Neural progenitor cell (in vitro differentiated cells): ENCODE data around the gene COMTD1. TPM values are rescaled to one million over a fixed set of nuclear protein-coding genes. Genes with fewer than 3 reads are reported as not detected.
A peak's percentile ranks its signal among the peaks of the same experiment; 100 is the strongest.

Experiments
- DNase-seq: peaks from one replicate; pipeline ENCODE4 v3.0.0-alpha.2; 2016; ENCODE audit warnings: low spot score
- H2AFZ ChIP-seq: fragments of 200-600 bp; sonication (generic); replicated peaks from 2 replicates; pipeline ENCODE4 v1.6.1; 2016; ENCODE audit warnings: antibody characterized with exemption
- H3F3A ChIP-seq: fragments of 200-600 bp; sonication (generic); 2 replicates; pipeline ENCODE4 v1.6.1; 2016; ENCODE audit warnings: antibody characterized with exemption, low read depth
- H3K27ac ChIP-seq: fragments of 200-600 bp; sonication (generic); 2 replicates; pipeline ENCODE4 v1.5.1; 2016; ENCODE audit warnings: mild to moderate bottlenecking
- H3K27me3 ChIP-seq: fragments of 200-600 bp; sonication (generic); 2 replicates; pipeline ENCODE4 v1.6.1; 2016; ENCODE audit warnings: mild to moderate bottlenecking, moderate library complexity
- H3K36me3 ChIP-seq: fragments of 200-600 bp; sonication (generic); 2 replicates; pipeline ENCODE4 v1.5.1; 2016
- H3K4me1 ChIP-seq: fragments of 200-600 bp; sonication (generic); 2 replicates; pipeline ENCODE4 v1.6.1; 2016; ENCODE audit warnings: mixed run types
- H3K4me2 ChIP-seq: fragments of 200-600 bp; sonication (generic); 2 replicates; pipeline ENCODE4 v1.6.1; 2016
- H3K4me3 ChIP-seq: fragments of 200-600 bp; sonication (generic); 2 replicates; pipeline ENCODE4 v1.5.1; 2016
- H3K79me2 ChIP-seq: fragments of 200-600 bp; sonication (generic); 2 replicates; pipeline ENCODE4 v1.6.1; 2016; ENCODE audit warnings: low read depth
- H3K9ac ChIP-seq: fragments of 200-600 bp; sonication (generic); 2 replicates; pipeline ENCODE4 v1.6.1; 2016
- H3K9me3 ChIP-seq: fragments of 200-600 bp; sonication (generic); 2 replicates; pipeline ENCODE4 v1.5.1; 2016; ENCODE audit warnings: low read depth
- H4K20me1 ChIP-seq: fragments of 200-600 bp; sonication (generic); 2 replicates; pipeline ENCODE4 v1.6.1; 2016; ENCODE audit warnings: low read depth
- H3K27ac Mint-ChIP-seq: 3 replicates; pipeline ENCODE4 v1.8.0; 2021; ENCODE audit warnings: mixed read lengths
- H3K27me3 Mint-ChIP-seq: 2 replicates; pipeline ENCODE4 v1.8.0; 2022; ENCODE audit warnings: low read depth, mild to moderate bottlenecking, inconsistent platforms, moderate library complexity, mixed read lengths; ENCODE audit not compliant: insufficient read depth
- H3K36me3 Mint-ChIP-seq: 3 replicates; pipeline ENCODE4 v1.8.0; 2021; ENCODE audit warnings: mixed read lengths
- H3K4me1 Mint-ChIP-seq: 3 replicates; pipeline ENCODE4 v1.8.0; 2021; ENCODE audit warnings: mixed read lengths
- H3K4me3 Mint-ChIP-seq: 3 replicates; pipeline ENCODE4 v1.8.0; 2021; ENCODE audit warnings: mild to moderate bottlenecking, moderate library complexity, mixed read lengths
- H3K9me3 Mint-ChIP-seq: 3 replicates; pipeline ENCODE4 v1.8.0; 2020; ENCODE audit warnings: mixed read lengths
- EZH2 ChIP-seq: fragments of 200-600 bp; sonication (generic); IDR thresholded peaks from 2 replicates; pipeline ENCODE4 v1.6.1; 2017; ENCODE audit warnings: antibody characterized with exemption, mild to moderate bottlenecking, moderate library complexity
- EZH2phosphoT487 ChIP-seq: fragments of 200-600 bp; sonication (generic); IDR thresholded peaks from 2 replicates; pipeline ENCODE4 v1.6.1; 2017; ENCODE audit warnings: antibody characterized with exemption
- total RNA-seq: library from RNA; depleted of rRNA; stranded (reverse); fragments of >200 nt; gene quantifications from 2 replicates; pipeline ENCODE4 v1.2.3, GENCODE V29; 2015; ENCODE audit warnings: low replicate concordance
- TF ChIP-seq, protein P1 (sequence below): fragments of 200-600 bp; sonication (generic); IDR thresholded peaks from 2 replicates; pipeline ENCODE4 v1.5.1; 2017; ENCODE audit warnings: antibody characterized with exemption, mild to moderate bottlenecking

COMTD1 gene
- total RNA-seq, 1 donor from 2014 or later, result 2.1 TPM

DNA sequence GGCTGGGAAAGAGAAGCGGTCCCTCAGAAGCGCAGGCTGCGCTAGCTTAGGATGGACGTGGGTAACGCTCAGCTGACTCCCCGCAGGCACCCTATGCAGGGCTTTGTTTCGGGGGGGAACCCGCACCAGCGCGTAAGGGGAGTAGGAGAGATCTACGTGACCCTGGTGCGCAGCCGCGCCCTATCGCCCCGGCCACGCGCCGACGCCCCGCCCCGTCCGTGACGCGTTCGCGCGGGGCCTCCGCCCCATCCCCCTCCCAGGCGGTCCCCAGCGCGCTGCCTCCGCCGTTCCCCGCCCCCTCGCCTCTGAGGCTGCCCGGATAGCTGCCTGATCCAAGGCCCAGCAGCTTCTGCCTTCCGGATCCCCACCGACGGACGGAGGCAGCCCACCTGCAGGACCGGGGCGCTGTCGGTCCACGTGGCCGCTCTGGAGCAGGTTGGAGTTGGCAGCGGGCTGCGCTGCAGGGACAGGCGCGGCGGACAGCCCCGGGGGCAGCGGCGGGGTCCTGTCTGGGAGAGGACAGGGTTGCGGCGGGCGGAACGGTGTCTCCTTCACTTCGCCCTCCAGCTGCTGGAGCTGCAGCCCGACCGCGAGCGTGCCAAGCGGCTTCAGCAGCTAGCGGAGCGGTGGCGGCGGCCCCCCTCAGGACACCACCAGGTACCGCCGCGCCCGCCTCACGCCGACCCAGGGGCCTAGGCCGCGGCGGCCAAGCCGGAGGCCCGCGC lies 25.3 kb downstream of the COMTD1 start, which contains the start of gene VDAC2:
Gene VDAC2, plus strand, starts transcription at position 515 of the 725 bp plus-strand sequence. CDS start 363 bp downstream, outside the sequence.
- TF ChIP-seq EZH2phosphoT487 (no peak), EZH2 (no peak)
- TF ChIP-seq, protein P1, sequence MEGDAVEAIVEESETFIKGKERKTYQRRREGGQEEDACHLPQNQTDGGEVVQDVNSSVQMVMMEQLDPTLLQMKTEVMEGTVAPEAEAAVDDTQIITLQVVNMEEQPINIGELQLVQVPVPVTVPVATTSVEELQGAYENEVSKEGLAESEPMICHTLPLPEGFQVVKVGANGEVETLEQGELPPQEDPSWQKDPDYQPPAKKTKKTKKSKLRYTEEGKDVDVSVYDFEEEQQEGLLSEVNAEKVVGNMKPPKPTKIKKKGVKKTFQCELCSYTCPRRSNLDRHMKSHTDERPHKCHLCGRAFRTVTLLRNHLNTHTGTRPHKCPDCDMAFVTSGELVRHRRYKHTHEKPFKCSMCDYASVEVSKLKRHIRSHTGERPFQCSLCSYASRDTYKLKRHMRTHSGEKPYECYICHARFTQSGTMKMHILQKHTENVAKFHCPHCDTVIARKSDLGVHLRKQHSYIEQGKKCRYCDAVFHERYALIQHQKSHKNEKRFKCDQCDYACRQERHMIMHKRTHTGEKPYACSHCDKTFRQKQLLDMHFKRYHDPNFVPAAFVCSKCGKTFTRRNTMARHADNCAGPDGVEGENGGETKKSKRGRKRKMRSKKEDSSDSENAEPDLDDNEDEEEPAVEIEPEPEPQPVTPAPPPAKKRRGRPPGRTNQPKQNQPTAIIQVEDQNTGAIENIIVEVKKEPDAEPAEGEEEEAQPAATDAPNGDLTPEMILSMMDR, result no peak
- peak within 1 kb of the TSS; percentile 84 for H3K9ac ChIP-seq
- H3K9me3 ChIP-seq, result no peaks in the 10 kb centered on the region
- H3K9me3 Mint-ChIP-seq, result no peaks in the 10 kb centered on the region
- peaks cover 25% of the 10 kb centered on the region for H4K20me1 ChIP-seq
- peak within 1 kb of the TSS; percentile 90 for H3K4me3 ChIP-seq
- peaks cover 49% of the 10 kb centered on the region for H3K79me2 ChIP-seq
- peak within 1 kb of the TSS; percentile 18 for H2AFZ ChIP-seq
- H3K4me1 ChIP-seq, result peaks cover 18% of the 10 kb centered on the region
- H3K27ac Mint-ChIP-seq, result peak within 1 kb of the TSS; percentile 97
- H3K27me3 Mint-ChIP-seq, result no peaks in the 10 kb centered on the region
- peaks cover 9% of the 10 kb centered on the region for H3F3A ChIP-seq
- H3K36me3 ChIP-seq, result peaks cover 12% of the 10 kb centered on the region
- peak within 1 kb of the TSS; percentile 93 for H3K4me2 ChIP-seq
- peaks cover 28% of the 10 kb centered on the region for H3K4me1 Mint-ChIP-seq
- peak within 1 kb of the TSS; percentile 97 for H3K27ac ChIP-seq
- peak; percentile 90 for DNase-seq
- no peaks in the 10 kb centered on the region for H3K27me3 ChIP-seq
- H3K4me3 Mint-ChIP-seq, result peak within 1 kb of the TSS; percentile 95
- peaks cover 20% of the 10 kb centered on the region for H3K36me3 Mint-ChIP-seq

DNA sequence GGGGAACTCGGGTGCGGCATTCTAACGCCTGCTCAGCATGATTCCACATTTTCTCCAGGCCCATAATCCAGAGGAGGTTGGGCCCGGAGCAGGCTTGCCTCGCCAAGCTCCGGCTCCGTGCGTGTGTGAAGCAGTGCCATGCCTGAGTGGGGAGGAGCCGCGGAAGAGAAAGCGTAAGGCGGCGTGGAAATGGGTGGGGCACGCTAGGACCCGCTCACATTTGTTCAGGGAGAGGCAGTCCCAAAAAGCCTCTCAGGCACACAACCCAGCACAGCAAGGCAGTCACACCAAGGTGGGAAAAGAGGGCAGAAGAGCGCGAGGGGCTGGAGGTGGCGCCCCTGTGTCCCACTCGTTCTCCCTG lies 25.9 kb downstream of the COMTD1 start:
- Histone ChIP-seq H3K4me2 (peak overlapping the region; percentile 93), H3F3A (peaks cover 9% of the 10 kb centered on the region), H3K27me3 (no peaks in the 10 kb centered on the region), H3K4me3 (peak overlapping the region; percentile 90), H3K36me3 (peaks cover 12% of the 10 kb centered on the region), H3K9me3 (no peaks in the 10 kb centered on the region), H2AFZ (peak overlapping the region; percentile 18), H3K79me2 (peaks cover 44% of the 10 kb centered on the region), H3K4me1 (peaks cover 18% of the 10 kb centered on the region), H3K9ac (no peak overlapping the region), H4K20me1 (peaks cover 23% of the 10 kb centered on the region), H3K27ac (no peak overlapping the region)
- H3K36me3 Mint-ChIP-seq, result peaks cover 19% of the 10 kb centered on the region
- peaks cover 28% of the 10 kb centered on the region for H3K4me1 Mint-ChIP-seq
- H3K4me3 Mint-ChIP-seq, result peak overlapping the region; percentile 95
- DNase-seq, result no peak
- TF ChIP-seq, protein P1, result no peak
- TF ChIP-seq EZH2phosphoT487 (no peak), EZH2 (no peak)
- H3K27ac Mint-ChIP-seq, result peak overlapping the region; percentile 97
- H3K27me3 Mint-ChIP-seq, result peaks cover 2% of the 10 kb centered on the region
- no peaks in the 10 kb centered on the region for H3K9me3 Mint-ChIP-seq

GRCh38 chr10:75209086-75209920 lies 26.5 kb downstream of the COMTD1 start:
- DNase-seq, result no peak
- H4K20me1 ChIP-seq, result peaks cover 19% of the 10 kb centered on the region
- peaks cover 9% of the 10 kb centered on the region for H3F3A ChIP-seq
- H3K27ac Mint-ChIP-seq, result peak overlapping the region; percentile 97
- H3K27me3 Mint-ChIP-seq, result peaks cover 2% of the 10 kb centered on the region
- TF ChIP-seq EZH2phosphoT487 (no peak), EZH2 (no peak)
- TF ChIP-seq, protein P1, result no peak
- H3K9me3 Mint-ChIP-seq, result no peaks in the 10 kb centered on the region
- H3K36me3 Mint-ChIP-seq, result peaks cover 15% of the 10 kb centered on the region
- no peak overlapping the region for H3K9ac ChIP-seq
- H3K4me1 Mint-ChIP-seq, result peaks cover 28% of the 10 kb centered on the region
- H3K4me3 ChIP-seq, result peak overlapping the region; percentile 90
- H2AFZ ChIP-seq, result no peak overlapping the region
- H3K4me2 ChIP-seq, result peak overlapping the region; percentile 93
- no peaks in the 10 kb centered on the region for H3K9me3 ChIP-seq
- H3K4me1 ChIP-seq, result peaks cover 18% of the 10 kb centered on the region
- H3K4me3 Mint-ChIP-seq, result peak overlapping the region; percentile 95
- H3K36me3 ChIP-seq, result peaks cover 12% of the 10 kb centered on the region
- no peaks in the 10 kb centered on the region for H3K27me3 ChIP-seq
- peaks cover 38% of the 10 kb centered on the region for H3K79me2 ChIP-seq
- no peak overlapping the region for H3K27ac ChIP-seq
